ENCODE results near the gene RPL31. TPM values are rescaled to one million over a fixed set of nuclear protein-coding genes. Genes with fewer than 3 reads are reported as not detected.
A peak's percentile ranks its signal among the peaks of the same experiment; 100 is the strongest.

RPL31 gene
- total and polyA plus RNA-seq, 9 of the 15 experiments (the other 6 are each of a cell fraction or from before 2014, with no cell fraction given): 1,176 to 6,037 (median 2,997) TPM

DNA sequence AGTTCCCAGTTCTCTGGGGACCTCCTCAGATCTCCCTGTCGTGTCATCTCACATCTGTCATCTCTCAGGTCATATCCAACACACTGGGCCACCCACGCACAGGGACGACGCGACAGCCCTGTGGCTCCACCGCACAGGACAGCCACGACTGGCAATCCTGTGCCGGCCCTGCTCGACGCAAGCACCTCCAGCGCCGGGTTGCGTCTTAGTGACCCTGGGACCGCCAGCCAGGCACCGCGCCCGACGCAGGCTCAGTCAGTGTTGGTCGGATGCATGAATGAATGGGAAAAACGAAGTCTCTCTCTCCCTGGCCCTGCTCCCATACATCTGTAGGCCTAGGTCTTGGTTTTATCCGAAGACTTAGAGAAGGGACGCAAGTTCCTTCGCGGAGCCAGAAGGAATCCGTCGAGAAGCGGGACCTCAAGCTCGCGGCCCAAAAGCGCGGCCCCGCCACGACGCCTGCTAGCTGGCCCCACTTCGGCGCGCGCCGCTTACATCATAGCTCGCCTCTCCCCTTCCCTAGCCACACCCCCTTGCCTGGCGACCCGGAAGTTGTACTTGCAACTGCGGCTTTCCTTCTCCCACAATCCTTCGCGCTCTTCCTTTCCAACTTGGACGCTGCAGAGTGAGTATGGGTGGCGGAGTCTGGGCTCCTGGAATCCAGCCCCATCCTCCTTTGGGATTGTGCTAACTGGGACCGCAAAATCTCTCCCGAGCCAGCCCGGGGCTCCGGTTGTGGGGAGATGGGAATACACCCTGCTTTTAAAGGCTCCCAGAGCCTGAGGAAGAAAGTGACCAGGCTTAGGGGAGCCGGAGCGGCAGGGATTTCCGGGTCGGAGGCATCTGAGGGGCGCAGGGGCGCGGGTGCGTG is at the start of gene RPL31 (continued):
- TF ChIP-seq CBX5 (IDR thresholded peaks at IDR 0.05; ENCODE audit: borderline replicate concordance, low read depth) (peak; percentile 13; the same call in 1 of the 2 replicates), ZNF224 (CRISPR knock-in tag; IDR thresholded peaks at IDR 0.05) (peak; percentile 99), NR1H2 (CRISPR knock-in tag; IDR thresholded peaks at IDR 0.05) (peak; percentile 99), ZNF668 (CRISPR knock-in tag; IDR thresholded peaks at IDR 0.05) (no peak), ZNF133 (CRISPR knock-in tag; IDR thresholded peaks at IDR 0.05) (no peak), BHLHE40 (IDR thresholded peaks at IDR 0.05; ENCODE audit: low read length) (0 out of 2 replicates have a peak, but pooled peaks have one; percentile 6), HIVEP1 (CRISPR knock-in tag; IDR thresholded peaks at IDR 0.05) (peak; percentile 57; the same call in 1 of the 2 replicates), ZNF217 (CRISPR knock-in tag; IDR thresholded peaks at IDR 0.05) (peak; percentile 96), EP400 (IDR thresholded peaks at IDR 0.05) (peak; percentile 96), ZBTB17 (CRISPR knock-in tag; IDR thresholded peaks at IDR 0.05) (peak; percentile 20; the same call in 1 of the 2 replicates), KDM1A (IDR thresholded peaks at IDR 0.05) (no peak), FOXM1 (IDR thresholded peaks at IDR 0.05; ENCODE audit: low read depth) (0 out of 2 replicates have a peak, but pooled peaks have one; percentile 36), FOXM1 (CRISPR knock-in tag; IDR thresholded peaks at IDR 0.05; ENCODE audit: low read depth) (peak; percentile 99; the same call in 1 of the 2 replicates), DIDO1 (tag; IDR thresholded peaks at IDR 0.05; ENCODE audit: low read depth) (no peak), SOX6 (IDR thresholded peaks at IDR 0.05) (peak; percentile 68), DPF2 (IDR thresholded peaks at IDR 0.05) (0 out of 2 replicates have a peak, but pooled peaks have one; percentile 39), NR2C1 (IDR thresholded peaks at IDR 0.05) (peak; percentile 98), NR2C1 (tag; IDR thresholded peaks at IDR 0.05) (peak; percentile 98), ILF3 (IDR thresholded peaks at IDR 0.05; ENCODE audit: borderline replicate concordance) (peak; percentile 81; the same call in 1 of the 2 replicates), ZNF316 (IDR thresholded peaks at IDR 0.05) (0 out of 2 replicates have a peak, but pooled peaks have one; percentile 1), RBM22 (IDR thresholded peaks at IDR 0.05; ENCODE audit: low read depth, low read length, poor library complexity, severe bottlenecking) (peak; percentile 26), TOE1 (IDR thresholded peaks at IDR 0.05; ENCODE audit: borderline replicate concordance) (peak; percentile 66; the same call in 1 of the 2 replicates), TOE1 (CRISPR knock-in tag; IDR thresholded peaks at IDR 0.05; ENCODE audit: borderline replicate concordance, low read depth) (peak; percentile 99)
- TF ChIP-seq, protein P1, sequence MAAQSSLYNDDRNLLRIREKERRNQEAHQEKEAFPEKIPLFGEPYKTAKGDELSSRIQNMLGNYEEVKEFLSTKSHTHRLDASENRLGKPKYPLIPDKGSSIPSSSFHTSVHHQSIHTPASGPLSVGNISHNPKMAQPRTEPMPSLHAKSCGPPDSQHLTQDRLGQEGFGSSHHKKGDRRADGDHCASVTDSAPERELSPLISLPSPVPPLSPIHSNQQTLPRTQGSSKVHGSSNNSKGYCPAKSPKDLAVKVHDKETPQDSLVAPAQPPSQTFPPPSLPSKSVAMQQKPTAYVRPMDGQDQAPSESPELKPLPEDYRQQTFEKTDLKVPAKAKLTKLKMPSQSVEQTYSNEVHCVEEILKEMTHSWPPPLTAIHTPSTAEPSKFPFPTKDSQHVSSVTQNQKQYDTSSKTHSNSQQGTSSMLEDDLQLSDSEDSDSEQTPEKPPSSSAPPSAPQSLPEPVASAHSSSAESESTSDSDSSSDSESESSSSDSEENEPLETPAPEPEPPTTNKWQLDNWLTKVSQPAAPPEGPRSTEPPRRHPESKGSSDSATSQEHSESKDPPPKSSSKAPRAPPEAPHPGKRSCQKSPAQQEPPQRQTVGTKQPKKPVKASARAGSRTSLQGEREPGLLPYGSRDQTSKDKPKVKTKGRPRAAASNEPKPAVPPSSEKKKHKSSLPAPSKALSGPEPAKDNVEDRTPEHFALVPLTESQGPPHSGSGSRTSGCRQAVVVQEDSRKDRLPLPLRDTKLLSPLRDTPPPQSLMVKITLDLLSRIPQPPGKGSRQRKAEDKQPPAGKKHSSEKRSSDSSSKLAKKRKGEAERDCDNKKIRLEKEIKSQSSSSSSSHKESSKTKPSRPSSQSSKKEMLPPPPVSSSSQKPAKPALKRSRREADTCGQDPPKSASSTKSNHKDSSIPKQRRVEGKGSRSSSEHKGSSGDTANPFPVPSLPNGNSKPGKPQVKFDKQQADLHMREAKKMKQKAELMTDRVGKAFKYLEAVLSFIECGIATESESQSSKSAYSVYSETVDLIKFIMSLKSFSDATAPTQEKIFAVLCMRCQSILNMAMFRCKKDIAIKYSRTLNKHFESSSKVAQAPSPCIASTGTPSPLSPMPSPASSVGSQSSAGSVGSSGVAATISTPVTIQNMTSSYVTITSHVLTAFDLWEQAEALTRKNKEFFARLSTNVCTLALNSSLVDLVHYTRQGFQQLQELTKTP (IDR thresholded peaks at IDR 0.05; ENCODE audit: low read depth in 1 of 2, partially characterized antibody in 2 of 2): peak; percentile 78 to 84
- TF ChIP-seq, protein P2, sequence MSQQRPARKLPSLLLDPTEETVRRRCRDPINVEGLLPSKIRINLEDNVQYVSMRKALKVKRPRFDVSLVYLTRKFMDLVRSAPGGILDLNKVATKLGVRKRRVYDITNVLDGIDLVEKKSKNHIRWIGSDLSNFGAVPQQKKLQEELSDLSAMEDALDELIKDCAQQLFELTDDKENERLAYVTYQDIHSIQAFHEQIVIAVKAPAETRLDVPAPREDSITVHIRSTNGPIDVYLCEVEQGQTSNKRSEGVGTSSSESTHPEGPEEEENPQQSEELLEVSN (IDR thresholded peaks at IDR 0.05; ENCODE audit: borderline replicate concordance in 1 of 2, extremely low read depth in 1 of 2, insufficient read depth in 1 of 2, insufficient read length in 1 of 2, low read depth in 1 of 2, low read length in 1 of 2, poor library complexity in 1 of 2, severe bottlenecking in 1 of 2): peak; percentile 100
